GM12875 (cell line): Measurements from ENCODE around the gene KLK15.
A peak's percentile ranks its signal among the peaks of the same experiment; 100 is the strongest.

Source experiments
- H3K4me3 ChIP-seq: one replicate; pipeline ENCODE4 v1.5.1; 2011; ENCODE audit warnings: low read depth, low read length, control low read depth
- TF ChIP-seq, protein P1 (sequence below): IDR thresholded peaks from 2 replicates; pipeline ENCODE4 v1.5.1; 2011; ENCODE audit warnings: low read depth, mild to moderate bottlenecking, control low read depth, inconsistent platforms, low read length, moderate library complexity, borderline replicate concordance; ENCODE audit not compliant: insufficient read depth

KLK15 gene

DNA sequence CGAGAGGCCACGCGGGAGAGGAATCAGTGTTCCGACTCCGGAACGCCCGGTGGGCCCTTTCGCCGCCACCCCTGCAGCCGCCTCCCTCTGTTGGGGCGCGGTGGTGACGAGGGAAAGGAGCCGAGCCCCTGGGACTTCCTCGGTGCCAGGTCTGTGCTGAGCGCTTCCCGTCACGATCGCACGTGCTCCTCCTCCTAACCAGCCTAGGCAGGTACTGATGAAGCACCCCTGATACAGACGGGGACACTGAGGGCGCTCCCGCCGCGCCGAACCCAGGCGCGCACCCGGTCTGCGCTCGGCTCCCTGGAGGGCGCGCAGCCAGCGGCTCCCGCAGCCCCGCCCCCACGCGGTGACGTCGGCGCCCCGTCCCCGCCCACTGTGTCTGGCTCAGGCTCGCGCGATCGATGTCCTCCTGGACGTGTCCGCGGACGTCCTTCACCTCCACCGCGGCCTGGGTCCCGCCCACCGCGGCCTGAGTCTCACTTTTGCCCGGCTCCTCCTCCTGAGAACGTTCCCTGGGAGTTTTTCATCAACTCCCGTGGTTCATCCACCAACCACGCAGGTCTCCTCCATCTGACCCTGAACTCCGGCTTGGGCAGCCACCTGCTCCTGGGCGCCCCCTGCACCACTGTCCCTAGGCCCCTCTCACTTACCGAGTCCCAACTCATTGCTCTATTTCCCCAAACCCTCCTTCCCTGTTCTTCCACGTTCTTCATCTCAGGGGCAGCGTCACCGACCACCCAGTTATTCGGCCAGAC lies 2.6 kb upstream of the KLK15 start:
- TF ChIP-seq, protein P1, sequence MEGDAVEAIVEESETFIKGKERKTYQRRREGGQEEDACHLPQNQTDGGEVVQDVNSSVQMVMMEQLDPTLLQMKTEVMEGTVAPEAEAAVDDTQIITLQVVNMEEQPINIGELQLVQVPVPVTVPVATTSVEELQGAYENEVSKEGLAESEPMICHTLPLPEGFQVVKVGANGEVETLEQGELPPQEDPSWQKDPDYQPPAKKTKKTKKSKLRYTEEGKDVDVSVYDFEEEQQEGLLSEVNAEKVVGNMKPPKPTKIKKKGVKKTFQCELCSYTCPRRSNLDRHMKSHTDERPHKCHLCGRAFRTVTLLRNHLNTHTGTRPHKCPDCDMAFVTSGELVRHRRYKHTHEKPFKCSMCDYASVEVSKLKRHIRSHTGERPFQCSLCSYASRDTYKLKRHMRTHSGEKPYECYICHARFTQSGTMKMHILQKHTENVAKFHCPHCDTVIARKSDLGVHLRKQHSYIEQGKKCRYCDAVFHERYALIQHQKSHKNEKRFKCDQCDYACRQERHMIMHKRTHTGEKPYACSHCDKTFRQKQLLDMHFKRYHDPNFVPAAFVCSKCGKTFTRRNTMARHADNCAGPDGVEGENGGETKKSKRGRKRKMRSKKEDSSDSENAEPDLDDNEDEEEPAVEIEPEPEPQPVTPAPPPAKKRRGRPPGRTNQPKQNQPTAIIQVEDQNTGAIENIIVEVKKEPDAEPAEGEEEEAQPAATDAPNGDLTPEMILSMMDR: no peak
- peak overlapping the region; percentile 70 for H3K4me3 ChIP-seq

GRCh38 chr19:50835103-50835784 lies 1.9 kb upstream of the KLK15 start:
- TF ChIP-seq, protein P1: no peak

GRCh38 chr19:50833802-50834167 lies 411 bp upstream of the KLK15 start:
- H3K4me3 ChIP-seq: no peak overlapping the region
- TF ChIP-seq, protein P1: no peak

More at GRCh38 chr19:50835103-50835784, 1.9 kb upstream of the KLK15 start:
- H3K4me3 ChIP-seq: peak overlapping the region; percentile 70

- TF ChIP-seq, protein P1: no peak
- no peak overlapping the region for H3K4me3 ChIP-seq
Measured at GRCh38 chr19:50832666-50833065, 708 bp downstream of the KLK15 start.

DNA sequence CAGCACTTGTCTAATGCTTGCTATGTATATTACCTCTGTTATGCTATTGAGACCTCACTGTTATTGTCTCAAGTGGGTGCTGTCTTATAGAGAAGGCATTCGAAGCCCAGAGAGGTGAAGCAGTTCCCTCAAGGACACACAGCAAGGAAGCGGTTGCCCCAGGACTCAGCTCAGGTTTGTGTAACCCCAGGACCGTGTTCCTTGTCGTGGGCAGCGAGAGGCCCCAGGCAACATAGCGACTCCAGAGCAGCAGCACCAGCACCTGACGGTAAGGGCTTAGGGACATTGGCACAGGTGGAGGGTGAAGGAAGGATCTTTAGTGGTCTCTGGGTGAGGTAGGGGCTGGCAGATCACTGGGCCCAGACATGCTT lies 2.4 kb downstream of the KLK15 start:
- H3K4me3 ChIP-seq: no peak overlapping the region
- TF ChIP-seq, protein P1: no peak

- TF ChIP-seq, protein P1: no peak
- no peak overlapping the region for H3K4me3 ChIP-seq
Measured at GRCh38 chr19:50830266-50831025, 2.9 kb downstream of the KLK15 start.

- H3K4me3 ChIP-seq: no peak overlapping the region
- TF ChIP-seq, protein P1: no peak
Measured at GRCh38 chr19:50829801-50830200, 3.6 kb downstream of the KLK15 start.
